Chondrocyte (in vitro differentiated cells): ENCODE data around the gene SMARCC2. TPM values are rescaled to one million over a fixed set of nuclear protein-coding genes. Genes with fewer than 3 reads are reported as not detected.

Experiments
- DNase-seq: peaks from one replicate; pipeline ENCODE4 v3.0.0; 2021; ENCODE audit warnings: mixed read lengths, low spot score
- H3K27ac Mint-ChIP-seq: one replicate; pipeline ENCODE4 v1.8.0; 2021; ENCODE audit warnings: mild to moderate bottlenecking, moderate library complexity, mixed read lengths; ENCODE audit not compliant: unreplicated experiment
- H3K27me3 Mint-ChIP-seq: 2 replicates; pipeline ENCODE4 v1.8.0; 2021; ENCODE audit warnings: low read depth, mixed read lengths
- H3K36me3 Mint-ChIP-seq: 2 replicates; pipeline ENCODE4 v1.8.0; 2021; ENCODE audit warnings: low read depth, mixed read lengths
- H3K4me1 Mint-ChIP-seq: 2 replicates; pipeline ENCODE4 v1.8.0; 2021; ENCODE audit warnings: low read depth, mild to moderate bottlenecking, mixed read lengths
- H3K4me3 Mint-ChIP-seq: one replicate; pipeline ENCODE4 v1.8.0; 2021; ENCODE audit warnings: mild to moderate bottlenecking, moderate library complexity, mixed read lengths; ENCODE audit not compliant: unreplicated experiment
- H3K9me3 Mint-ChIP-seq: 2 replicates; pipeline ENCODE4 v1.8.0; 2021; ENCODE audit warnings: low read depth, mixed read lengths
- CTCF ChIP-seq: fragments of 200-600 bp; sonication (generic); IDR thresholded peaks from 2 replicates; pipeline ENCODE4 v1.5.0; 2021; ENCODE audit warnings: antibody characterized with exemption, mild to moderate bottlenecking, moderate library complexity
- total RNA-seq: library from RNA; stranded (reverse); gene quantifications from 3 replicates; pipeline ENCODE4 v1.2.1, GENCODE V29; 2021

Gene SMARCC2
- total RNA-seq, 1 donor from 2014 or later: 57.4 TPM

GRCh38 chr12:56114084-56114483 lies 75.2 kb downstream of the SMARCC2 start:
- no peak for DNase-seq
- Mint-ChIP-seq H3K9me3 (no peaks in the 10 kb centered on the region), H3K4me1 (peaks cover 21% of the 10 kb centered on the region), H3K4me3 (no peak overlapping the region), H3K36me3 (peaks cover 32% of the 10 kb centered on the region), H3K27me3 (no peaks in the 10 kb centered on the region), H3K27ac (no peak overlapping the region)
- no peak for TF ChIP-seq CTCF

Other genes with a start within 250 kb of the SMARCC2 start
- gene PMEL, start 223.4 kb downstream of the SMARCC2 start, total RNA-seq: 0.45 to 1.1 TPM (median 0.82 TPM) in 3 replicates
- 25.5 to 41.4 TPM (median 26.1 TPM) in 3 replicates for gene CDK2, start 222.7 kb downstream of the SMARCC2 start, total RNA-seq
- gene RAB5B, start 215.4 kb downstream of the SMARCC2 start, total RNA-seq: 105 TPM in 3 replicates
- 11.4 to 18.2 TPM (median 13.9 TPM) in 3 replicates for gene SUOX, start 192.2 kb downstream of the SMARCC2 start, total RNA-seq
- 5.3 to 6.1 TPM (median 5.7 TPM) in 3 replicates for gene IKZF4, start 168.4 kb downstream of the SMARCC2 start, total RNA-seq
- gene RPS26, start 147.6 kb downstream of the SMARCC2 start, total RNA-seq: 15.8 to 27.8 TPM (median 19.5 TPM) in 3 replicates
- 0.52 to 1.7 TPM (median 1.4 TPM) in 3 replicates for gene ERBB3, start 109.3 kb downstream of the SMARCC2 start, total RNA-seq
- gene PA2G4, start 84.9 kb downstream of the SMARCC2 start, total RNA-seq: 59.8 to 87.1 TPM (median 65.1 TPM) in 3 replicates
- 2,552 to 3,030 TPM (median 2,631 TPM) in 3 replicates for gene RPL41, start 72.8 kb downstream of the SMARCC2 start, total RNA-seq
- 5.0 to 11.2 TPM (median 8.0 TPM) in 3 replicates for gene ZC3H10, start 71.2 kb downstream of the SMARCC2 start, total RNA-seq
- 127 to 155 TPM (median 144 TPM) in 3 replicates for gene ESYT1, start 61.2 kb downstream of the SMARCC2 start, total RNA-seq
- gene MYL6B, start 36.9 kb downstream of the SMARCC2 start, total RNA-seq: 70.5 to 79.7 TPM (median 75.2 TPM) in 3 replicates
- gene MYL6, start 31.1 kb downstream of the SMARCC2 start, total RNA-seq: 1,367 to 2,282 TPM (median 2,236 TPM) in 3 replicates
- 59.2 to 103 TPM (median 99.7 TPM) in 3 replicates for gene RNF41, start 32.4 kb upstream of the SMARCC2 start, total RNA-seq
- 36.6 to 50.7 TPM (median 38.7 TPM) in 3 replicates for gene NABP2, start 34.9 kb upstream of the SMARCC2 start, total RNA-seq
- gene SLC39A5, start 40.6 kb upstream of the SMARCC2 start, total RNA-seq: 0.41 to 0.68 TPM (median 0.47 TPM) in 3 replicates
- gene ANKRD52, start 68.9 kb upstream of the SMARCC2 start, total RNA-seq: 99.9 to 113 TPM (median 106 TPM) in 3 replicates
- gene COQ10A, start 77.5 kb upstream of the SMARCC2 start, total RNA-seq: 9.0 to 15.6 TPM (median 9.8 TPM) in 3 replicates
- gene CS, start 110.8 kb upstream of the SMARCC2 start, total RNA-seq: 160 to 174 TPM (median 171 TPM) in 3 replicates
- gene CNPY2, start 126.5 kb upstream of the SMARCC2 start, total RNA-seq: 144 to 188 TPM (median 149 TPM) in 3 replicates
- gene PAN2, start 144.5 kb upstream of the SMARCC2 start, total RNA-seq: 27.6 to 32.5 TPM (median 29.1 TPM) in 3 replicates
- gene IL23A, start 149.4 kb upstream of the SMARCC2 start, total RNA-seq: not detected in 3 replicates
- gene STAT2, start 170.6 kb upstream of the SMARCC2 start, total RNA-seq: 163 to 210 TPM (median 166 TPM) in 3 replicates
- gene APOF, start 173.4 kb upstream of the SMARCC2 start, total RNA-seq: not detected in 3 replicates